GM19395 (cell line): ENCODE measurements around the gene FAM180A.
"Not testable (repeated sequence)": the region's sequence is repeated elsewhere in the genome, so short reads cannot be mapped to it uniquely, and the experiment has no call there.

ENCODE experiments used
- ATAC-seq: cut with Tn5 transposase; IDR thresholded peaks from one replicate; pipeline ENCODE4 v1.9.1; 2021; ENCODE audit warnings: mild to moderate bottlenecking, moderate library complexity; ENCODE audit not compliant: unreplicated experiment

Gene FAM180A

GRCh38 chr7:135748770-135749169 lies at the start of gene FAM180A:
Gene FAM180A (minus strand): TSS chr7:135748813. CDS start chr7:135748580, 233 bp downstream.
- ATAC-seq, result no peak

- ATAC-seq, result no peak
Observed at GRCh38 chr7:135798095-135798494, 49.5 kb upstream of the FAM180A start.

GRCh38 chr7:135795846-135796570 lies 47.4 kb upstream of the FAM180A start:
- ATAC-seq, result no peak

- no peak for ATAC-seq
Observed at GRCh38 chr7:135793841-135794240, 45.2 kb upstream of the FAM180A start.

- no peak for ATAC-seq
Observed at GRCh38 chr7:135792866-135793265, 44.3 kb upstream of the FAM180A start.

- no peak for ATAC-seq
Observed at GRCh38 chr7:135792363-135792668, 43.7 kb upstream of the FAM180A start.

GRCh38 chr7:135791543-135792362 lies 43.1 kb upstream of the FAM180A start:
- no peak for ATAC-seq

GRCh38 chr7:135790371-135790977 lies 41.9 kb upstream of the FAM180A start:
- no peak for ATAC-seq

- no peak for ATAC-seq
Observed at GRCh38 chr7:135789956-135790355, 41.3 kb upstream of the FAM180A start.

- no peak for ATAC-seq
Observed at GRCh38 chr7:135789431-135789830, 40.8 kb upstream of the FAM180A start.

- no peak for ATAC-seq
Observed at GRCh38 chr7:135786911-135787310, 38.3 kb upstream of the FAM180A start.

GRCh38 chr7:135785065-135785464 lies 36.5 kb upstream of the FAM180A start:
- no peak for ATAC-seq

- no peak for ATAC-seq
Observed at GRCh38 chr7:135784013-135784412, 35.4 kb upstream of the FAM180A start.

- ATAC-seq, result no peak
Observed at GRCh38 chr7:135782801-135783200, 34.2 kb upstream of the FAM180A start.

GRCh38 chr7:135782377-135782776 lies 33.8 kb upstream of the FAM180A start:
- no peak for ATAC-seq

GRCh38 chr7:135777626-135778398 lies 29.2 kb upstream of the FAM180A start:
- ATAC-seq, result no peak

GRCh38 chr7:135775915-135776314 lies 27.3 kb upstream of the FAM180A start:
- ATAC-seq, result not testable (repeated sequence)

- ATAC-seq, result no peak
Observed at GRCh38 chr7:135775230-135775629, 26.6 kb upstream of the FAM180A start.

- no peak for ATAC-seq
Observed at GRCh38 chr7:135774284-135774683, 25.7 kb upstream of the FAM180A start.

- no peak for ATAC-seq
Observed at GRCh38 chr7:135773464-135773863, 24.9 kb upstream of the FAM180A start.

- no peak for ATAC-seq
Observed at GRCh38 chr7:135772639-135773222, 24.1 kb upstream of the FAM180A start.
